ENCODE results near the gene GCLM. TPM values are rescaled to one million over a fixed set of nuclear protein-coding genes. Genes with fewer than 3 reads are reported as not detected.

The GCLM gene
- total RNA-seq, 8 experiments from 2014 or later, result 4.2 to 22.5 (median 7.6) TPM

DNA sequence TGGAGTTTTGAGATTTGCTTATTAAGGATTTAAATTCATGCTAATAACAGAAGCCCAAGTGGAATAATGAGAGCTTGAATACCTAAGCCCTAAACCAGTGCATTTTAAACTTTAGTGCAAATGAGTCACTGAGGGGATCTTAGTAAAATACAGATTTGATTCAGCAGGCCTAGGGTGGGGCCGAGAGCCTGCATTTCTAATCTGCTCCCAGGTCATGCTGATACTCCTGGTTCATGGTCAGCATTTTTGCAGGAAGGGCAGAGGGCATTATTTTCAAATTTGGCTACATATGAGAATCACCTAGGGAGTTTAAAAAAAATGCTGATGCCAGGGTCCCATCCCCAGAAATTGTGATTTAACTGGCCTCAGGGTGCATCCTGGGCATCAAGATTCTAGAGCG, 69.5 kb downstream of the GCLM start:
- peak in 3 of 8 experiments; percentile 46 to 85 (median 67) for ATAC-seq (replicated peaks in 6 of 8)

GRCh38 chr1:93839307-93839706, 69.9 kb downstream of the GCLM start:
- WGBS, 10 experiments, result 0 to 80% (median 45%) methylated on average over 1 of the region's 1 CpG; no CpG with 5 or more reads in 5 of the 10 experiments
- in situ Hi-C loops (cut with MboI; ENCODE audit: low pct_unique_long_range_greater_than_20kb in 2 of 9, low sequenced_read_pairs in 9 of 9, unreplicated experiment in 9 of 9), result loop anchor here in 5 of 9 experiments (25.0 kb wide), 2 partner anchors 102 to 402 kb away; partner anchors contain the start of gene FNBP1L (in 4 of the 5)
- ATAC-seq (replicated peaks in 6 of 8), result peak in 3 of 8 experiments; percentile 19 to 81 (median 80)
- Histone ChIP-seq H3K4me3 (no peak overlapping the region), H3K4me1 (replicated peaks in 1 of 2) (no peaks in the 10 kb centered on the region), H3K27ac (no peak overlapping the region)

More for the DNA sequence above, 69.5 kb downstream of the GCLM start:
- Histone ChIP-seq H3K4me1 (replicated peaks in 1 of 2) (peaks cover under 1% of the 10 kb centered on the region in 2 donors), H3K4me3 (no peak overlapping the region), H3K27ac (no peak overlapping the region)
- WGBS, 10 experiments, result 0 to 100% (median 94%) methylated on average over 1 to 2 of the region's 2 CpGs; no CpG with 5 or more reads in 1 of the 10 experiments
- in situ Hi-C loops (cut with MboI; ENCODE audit: low pct_unique_long_range_greater_than_20kb in 2 of 9, low sequenced_read_pairs in 9 of 9, unreplicated experiment in 9 of 9), result loop anchor here in 5 of 9 experiments (25.0 kb wide), 2 partner anchors 102 to 402 kb away; partner anchors contain the start of gene FNBP1L (in 4 of the 5)

GRCh38 chr1:93837961-93838360, 71.3 kb downstream of the GCLM start:
- Histone ChIP-seq H3K27ac (no peak overlapping the region), H3K4me3 (no peak overlapping the region), H3K4me1 (replicated peaks in 1 of 2) (no peaks in the 10 kb centered on the region)
- in situ Hi-C loops (cut with MboI; ENCODE audit: low pct_unique_long_range_greater_than_20kb in 2 of 9, low sequenced_read_pairs in 9 of 9, unreplicated experiment in 9 of 9), result loop anchor here in 5 of 9 experiments (25.0 kb wide), 2 partner anchors 101 to 401 kb away; partner anchors contain the start of gene FNBP1L (in 4 of the 5)
- 40 to 100% (median 89%) methylated on average over 1 to 3 of the region's 3 CpGs; no CpG with 5 or more reads in 1 of the 10 experiments for WGBS, 10 experiments
- no peak for ATAC-seq (replicated peaks in 6 of 8)

Other genes with a start within 250 kb of the GCLM start
- gene BCAR3, start 227.6 kb downstream of the GCLM start, total RNA-seq, result 10 to 100 TPM in 7 of 8 experiments, 1 to 10 TPM in 1; 7.9 to 49.4 (median 20.3) TPM
- gene DNTTIP2, start 30.2 kb downstream of the GCLM start, total RNA-seq, result 10 to 100 TPM; 40.8 to 73.8 (median 59.0) TPM
- gene ABCA4, start 211.7 kb upstream of the GCLM start, total RNA-seq, result 10 to 100 TPM in 1 of 8 experiments, 1 to 10 TPM in 3, under 1 TPM in 4; 0.11 to 10.1 (median 0.92) TPM

Measured in motor neuron (in vitro differentiated cells).